ENCODE measurements around the gene NAV2. TPM values are rescaled to one million over a fixed set of nuclear protein-coding genes. Genes with fewer than 3 reads are reported as not detected.

Gene NAV2
- polyA plus RNA-seq, 1 donor (not counting 4 experiments of a cell fraction or from before 2014, with no cell fraction given) = 4.0 TPM

- no peak overlapping the region for H3K4me3 ChIP-seq (ENCODE audit: control insufficient read depth in 2 of 3, extremely low read depth in 1 of 3, insufficient read depth in 2 of 3, low read depth in 1 of 3, low read length in 3 of 3)
- no peak for DNase-seq (ENCODE audit: low read depth, low spot score)
- no peaks in the 10 kb centered on the region for H3K79me2 ChIP-seq (ENCODE audit: control insufficient read depth, insufficient read depth, low read length)
- H3K9me1 ChIP-seq (ENCODE audit: control insufficient read depth, extremely low read depth, insufficient read depth, low read length) = no peaks in the 10 kb centered on the region
- no peak for TF ChIP-seq EZH2 (IDR thresholded peaks at IDR 0.05; ENCODE audit: low read length)
- no peak for TF ChIP-seq CTCF (optimal IDR thresholded peaks at IDR 0.05 in 1 of 3, IDR thresholded peaks at IDR 0.05 in 1 of 3, conservative IDR thresholded peaks at IDR 0.05 in 1 of 3; ENCODE audit: extremely low read depth in 1 of 3, insufficient read depth in 2 of 3, low read length in 3 of 3)
- dilution Hi-C loops (cut with MboI; ENCODE audit: extremely low pct_ligation_motif_present, low sequenced_read_pairs) = no loop called here
- H3K36me3 ChIP-seq (ENCODE audit: control insufficient read depth in 2 of 2, extremely low read depth in 1 of 2, insufficient read depth in 2 of 2, low read length in 2 of 2) = no peaks in the 10 kb centered on the region
- no peak overlapping the region for H3K9ac ChIP-seq (ENCODE audit: control insufficient read depth, extremely low read depth, insufficient read depth, low read length)
- H3K27me3 ChIP-seq (ENCODE audit: control insufficient read depth, extremely low read depth, insufficient read depth, low read length) = no peaks in the 10 kb centered on the region
- no peaks in the 10 kb centered on the region for H3K4me1 ChIP-seq (ENCODE audit: control insufficient read depth, extremely low read depth, insufficient read depth, low read length)
- H4K20me1 ChIP-seq (ENCODE audit: control insufficient read depth, extremely low read depth, insufficient read depth, low read length) = no peaks in the 10 kb centered on the region
- H3K27ac ChIP-seq (ENCODE audit: control insufficient read depth, insufficient read depth, low read length) = no peak overlapping the region
- H3K9me3 ChIP-seq (ENCODE audit: control insufficient read depth, low read depth, low read length) = no peaks in the 10 kb centered on the region
- no peak overlapping the region for H3K4me2 ChIP-seq (ENCODE audit: control insufficient read depth, extremely low read depth, insufficient read depth, low read depth, low read length)
- no peak overlapping the region for H2AFZ ChIP-seq (ENCODE audit: control insufficient read depth, low read length)
- no peak for FAIRE-seq
Measured at GRCh38 chr11:19769820-19770219, 57.2 kb downstream of the NAV2 start.

- H3K36me3 ChIP-seq (ENCODE audit: control insufficient read depth in 2 of 2, extremely low read depth in 1 of 2, insufficient read depth in 2 of 2, low read length in 2 of 2) = no peaks in the 10 kb centered on the region
- H3K4me3 ChIP-seq (ENCODE audit: control insufficient read depth in 2 of 3, extremely low read depth in 1 of 3, insufficient read depth in 2 of 3, low read depth in 1 of 3, low read length in 3 of 3) = no peak overlapping the region
- H3K9me3 ChIP-seq (ENCODE audit: control insufficient read depth, low read depth, low read length) = no peaks in the 10 kb centered on the region
- TF ChIP-seq EZH2 (IDR thresholded peaks at IDR 0.05; ENCODE audit: low read length) = no peak
- TF ChIP-seq CTCF (optimal IDR thresholded peaks at IDR 0.05 in 1 of 3, IDR thresholded peaks at IDR 0.05 in 1 of 3, conservative IDR thresholded peaks at IDR 0.05 in 1 of 3; ENCODE audit: extremely low read depth in 1 of 3, insufficient read depth in 2 of 3, low read length in 3 of 3) = no peak
- H4K20me1 ChIP-seq (ENCODE audit: control insufficient read depth, extremely low read depth, insufficient read depth, low read length) = no peaks in the 10 kb centered on the region
- dilution Hi-C loops (cut with MboI; ENCODE audit: extremely low pct_ligation_motif_present, low sequenced_read_pairs) = no loop called here
- H3K9ac ChIP-seq (ENCODE audit: control insufficient read depth, extremely low read depth, insufficient read depth, low read length) = no peak overlapping the region
- H3K4me1 ChIP-seq (ENCODE audit: control insufficient read depth, extremely low read depth, insufficient read depth, low read length) = no peaks in the 10 kb centered on the region
- DNase-seq (ENCODE audit: low read depth, low spot score) (no peak), FAIRE-seq (no peak)
- H3K79me2 ChIP-seq (ENCODE audit: control insufficient read depth, insufficient read depth, low read length) = no peaks in the 10 kb centered on the region
- peaks cover 3% of the 10 kb centered on the region for H3K27me3 ChIP-seq (ENCODE audit: control insufficient read depth, extremely low read depth, insufficient read depth, low read length)
- H3K4me2 ChIP-seq (ENCODE audit: control insufficient read depth, extremely low read depth, insufficient read depth, low read depth, low read length) = no peak overlapping the region
- H3K27ac ChIP-seq (ENCODE audit: control insufficient read depth, insufficient read depth, low read length) = no peak overlapping the region
- H3K9me1 ChIP-seq (ENCODE audit: control insufficient read depth, extremely low read depth, insufficient read depth, low read length) = no peaks in the 10 kb centered on the region
- H2AFZ ChIP-seq (ENCODE audit: control insufficient read depth, low read length) = no peak overlapping the region
Measured at GRCh38 chr11:19770277-19770676, 57.6 kb downstream of the NAV2 start.
